ENCODE data around the gene HERC5. TPM values are rescaled to one million over a fixed set of nuclear protein-coding genes. Genes with fewer than 3 reads are reported as not detected.
"Not testable (repeated sequence)": the region's sequence is repeated elsewhere in the genome, so short reads cannot be mapped to it uniquely, and the experiment has no call there.

HERC5 gene
- total RNA-seq, 4 donors from 2014 or later: 1.5 to 4.0 (median 1.5) TPM; not detected in 1

DNA sequence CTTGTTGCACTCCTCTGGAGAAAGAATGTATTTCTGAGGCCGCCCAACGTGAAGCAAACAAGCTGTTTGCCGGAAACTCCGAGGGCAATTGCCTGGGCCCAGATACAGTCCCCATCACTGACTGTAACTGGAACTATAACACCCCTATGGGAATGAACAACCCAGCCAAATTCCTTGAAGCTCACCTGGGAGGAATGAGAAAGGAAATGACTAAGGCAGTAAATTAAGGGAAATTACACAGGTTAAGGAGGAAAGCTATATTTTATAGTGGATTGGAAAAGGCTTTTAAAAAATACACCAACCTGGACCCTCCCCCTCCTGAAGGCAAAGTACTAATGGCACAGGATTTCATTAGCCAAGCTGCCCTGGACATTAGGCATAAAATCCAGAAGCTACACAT lies 11.7 kb upstream of the HERC5 start:
- Histone ChIP-seq H3K4me1 (no peaks in the 10 kb centered on the region), H3K9me3 (no peaks in the 10 kb centered on the region), H3K27ac (no peak overlapping the region), H3K4me3 (no peak overlapping the region), H3K36me3 (no peaks in the 10 kb centered on the region), H3K27me3 (no peaks in the 10 kb centered on the region)
- intact Hi-C loops (cut with DNase I; ENCODE audit: low total_unique reads) (no loop called here), in situ Hi-C loops (cut with MboI; ENCODE audit: low pct_ligation_motif_present in 1 of 4, low pct_unique_long_range_greater_than_20kb in 1 of 4, low sequenced_read_pairs in 3 of 4) (no loop called here)
- TF ChIP-seq POLR2A (IDR thresholded peaks at IDR 0.05) (no peak), EP300 (IDR thresholded peaks at IDR 0.05; ENCODE audit: low read depth) (no peak), POLR2AphosphoS5 (IDR thresholded peaks at IDR 0.05) (no peak)
- TF ChIP-seq, protein P1, sequence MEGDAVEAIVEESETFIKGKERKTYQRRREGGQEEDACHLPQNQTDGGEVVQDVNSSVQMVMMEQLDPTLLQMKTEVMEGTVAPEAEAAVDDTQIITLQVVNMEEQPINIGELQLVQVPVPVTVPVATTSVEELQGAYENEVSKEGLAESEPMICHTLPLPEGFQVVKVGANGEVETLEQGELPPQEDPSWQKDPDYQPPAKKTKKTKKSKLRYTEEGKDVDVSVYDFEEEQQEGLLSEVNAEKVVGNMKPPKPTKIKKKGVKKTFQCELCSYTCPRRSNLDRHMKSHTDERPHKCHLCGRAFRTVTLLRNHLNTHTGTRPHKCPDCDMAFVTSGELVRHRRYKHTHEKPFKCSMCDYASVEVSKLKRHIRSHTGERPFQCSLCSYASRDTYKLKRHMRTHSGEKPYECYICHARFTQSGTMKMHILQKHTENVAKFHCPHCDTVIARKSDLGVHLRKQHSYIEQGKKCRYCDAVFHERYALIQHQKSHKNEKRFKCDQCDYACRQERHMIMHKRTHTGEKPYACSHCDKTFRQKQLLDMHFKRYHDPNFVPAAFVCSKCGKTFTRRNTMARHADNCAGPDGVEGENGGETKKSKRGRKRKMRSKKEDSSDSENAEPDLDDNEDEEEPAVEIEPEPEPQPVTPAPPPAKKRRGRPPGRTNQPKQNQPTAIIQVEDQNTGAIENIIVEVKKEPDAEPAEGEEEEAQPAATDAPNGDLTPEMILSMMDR (IDR thresholded peaks at IDR 0.05): no peak
- no peak for DNase-seq
- WGBS, 2 donors (ENCODE audit: low coverage in 1 of 2): 96% methylated on average over 4 of the region's 4 CpGs; no CpG with 5 or more reads in 1 of the 2 donors

DNA sequence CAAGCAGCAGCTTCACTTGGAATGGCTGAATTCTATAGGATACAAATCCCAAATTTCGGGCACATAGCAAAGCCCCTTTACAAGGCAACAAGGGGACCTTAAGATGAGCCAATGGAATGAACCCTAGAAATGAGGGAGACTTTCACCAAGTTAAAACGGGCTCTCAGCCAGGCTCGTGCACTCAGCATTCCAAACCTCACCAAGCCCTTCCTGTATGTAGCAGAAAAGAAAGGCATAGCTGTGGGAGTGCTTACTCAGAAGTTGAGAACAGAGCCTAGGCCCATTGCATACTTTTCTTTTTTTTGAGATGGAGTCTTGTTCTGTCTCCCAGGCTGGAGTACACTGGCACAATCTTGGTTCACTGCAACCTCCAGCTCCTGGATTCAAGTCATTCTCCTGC lies 10.8 kb upstream of the HERC5 start:
- Histone ChIP-seq H3K4me3 (no peak overlapping the region), H3K4me1 (no peaks in the 10 kb centered on the region), H3K27me3 (no peaks in the 10 kb centered on the region), H3K9me3 (no peaks in the 10 kb centered on the region), H3K36me3 (no peaks in the 10 kb centered on the region), H3K27ac (no peak overlapping the region)
- intact Hi-C loops (cut with DNase I; ENCODE audit: low total_unique reads) (no loop called here), in situ Hi-C loops (cut with MboI; ENCODE audit: low pct_ligation_motif_present in 1 of 4, low pct_unique_long_range_greater_than_20kb in 1 of 4, low sequenced_read_pairs in 3 of 4) (no loop called here)
- 84 to 92% methylated on average over 2 to 3 of the region's 3 CpGs for WGBS, 2 donors (ENCODE audit: low coverage in 1 of 2)
- TF ChIP-seq POLR2A (IDR thresholded peaks at IDR 0.05) (no peak), EP300 (IDR thresholded peaks at IDR 0.05; ENCODE audit: low read depth) (no peak), POLR2AphosphoS5 (IDR thresholded peaks at IDR 0.05) (no peak)
- TF ChIP-seq, protein P1 (IDR thresholded peaks at IDR 0.05): no peak
- DNase-seq: no peak

DNA sequence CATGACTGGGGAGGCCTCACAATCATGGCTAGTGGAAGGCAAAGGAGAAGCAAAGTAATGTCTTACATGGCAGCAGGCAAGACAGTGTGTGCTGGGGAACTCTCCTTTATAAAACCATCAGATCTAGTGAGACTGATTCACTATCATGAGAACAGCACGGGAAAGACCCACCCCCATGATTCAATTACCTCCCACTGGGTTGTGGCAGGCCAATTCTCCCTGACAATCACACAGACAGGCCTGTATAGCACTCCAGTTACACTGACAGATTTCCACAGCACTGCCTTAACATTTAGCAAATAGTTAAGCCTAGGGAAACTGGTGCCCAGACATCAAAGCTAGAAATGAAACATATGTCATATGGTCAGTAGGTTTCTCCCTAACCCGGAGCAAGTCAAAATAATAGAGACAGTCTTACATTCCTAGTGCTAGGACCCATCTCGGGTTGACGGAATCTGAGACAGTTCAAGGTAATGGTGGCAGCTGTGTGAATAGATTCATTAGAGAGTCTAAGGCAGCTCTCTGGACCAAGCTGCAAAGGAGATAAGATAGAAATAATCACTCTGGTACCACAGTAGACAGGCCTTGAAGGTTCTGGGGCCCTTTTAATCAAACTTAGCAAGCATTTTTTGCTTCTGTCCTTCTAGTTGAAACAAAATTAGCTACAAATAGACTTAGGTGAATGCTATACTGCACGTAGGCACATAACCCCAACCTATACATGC lies 9.4 kb upstream of the HERC5 start:
- TF ChIP-seq, protein P1 (IDR thresholded peaks at IDR 0.05): no peak
- no peak for TF ChIP-seq POLR2AphosphoS5 (IDR thresholded peaks at IDR 0.05)
- no peak for TF ChIP-seq POLR2A (IDR thresholded peaks at IDR 0.05)
- TF ChIP-seq EP300 (IDR thresholded peaks at IDR 0.05; ENCODE audit: low read depth): no peak
- Histone ChIP-seq H3K4me3 (no peak overlapping the region), H3K36me3 (no peaks in the 10 kb centered on the region), H3K4me1 (no peaks in the 10 kb centered on the region), H3K9me3 (no peaks in the 10 kb centered on the region), H3K27me3 (no peaks in the 10 kb centered on the region), H3K27ac (no peak overlapping the region)
- in situ Hi-C loops (cut with MboI; ENCODE audit: low pct_ligation_motif_present in 1 of 4, low pct_unique_long_range_greater_than_20kb in 1 of 4, low sequenced_read_pairs in 3 of 4) (no loop called here), intact Hi-C loops (cut with DNase I; ENCODE audit: low total_unique reads) (no loop called here)
- no peak for DNase-seq
- 85 to 100% methylated on average over 5 of the region's 5 CpGs for whole genome bisulfite sequencing, 2 donors (ENCODE audit: low coverage in 1 of 2)

DNA sequence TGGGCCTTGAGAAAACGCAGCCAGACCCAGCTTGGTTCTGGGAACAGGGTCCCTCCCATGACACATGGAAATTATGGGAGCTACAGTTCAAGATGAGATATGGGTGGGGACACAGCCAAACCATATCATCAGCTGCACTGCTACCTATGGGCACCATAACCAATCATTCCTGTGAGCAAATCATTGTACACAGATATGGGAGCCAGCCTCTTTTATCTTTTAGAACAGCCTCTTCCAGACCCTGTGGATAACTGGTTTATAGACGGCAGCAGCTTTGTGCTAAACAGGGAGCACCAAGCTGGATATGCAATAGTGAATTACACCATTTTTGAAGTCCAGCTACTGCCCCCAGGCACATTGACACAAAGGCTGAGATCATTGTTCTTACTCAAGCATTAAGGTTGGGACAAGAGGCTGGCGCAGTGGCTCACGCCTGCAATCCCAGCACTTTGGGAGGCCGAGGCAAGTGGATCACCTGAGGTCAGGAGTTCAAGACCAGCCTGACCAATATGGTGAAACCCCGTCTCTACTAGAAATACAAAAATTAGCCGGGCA lies 8.6 kb upstream of the HERC5 start:
- H3K36me3 ChIP-seq; intact Hi-C loops (cut with DNase I; ENCODE audit: low total_unique reads); DNase-seq; in situ Hi-C loops (cut with MboI; ENCODE audit: low pct_ligation_motif_present in 1 of 4, low pct_unique_long_range_greater_than_20kb in 1 of 4, low sequenced_read_pairs in 3 of 4); H3K4me3 ChIP-seq; H3K4me1 ChIP-seq; H3K27me3 ChIP-seq; H3K9me3 ChIP-seq; H3K27ac ChIP-seq: not testable (repeated sequence)
- WGBS, 2 donors (ENCODE audit: low coverage in 1 of 2): 95 to 100% methylated on average over 1 to 7 of the region's 7 CpGs

DNA sequence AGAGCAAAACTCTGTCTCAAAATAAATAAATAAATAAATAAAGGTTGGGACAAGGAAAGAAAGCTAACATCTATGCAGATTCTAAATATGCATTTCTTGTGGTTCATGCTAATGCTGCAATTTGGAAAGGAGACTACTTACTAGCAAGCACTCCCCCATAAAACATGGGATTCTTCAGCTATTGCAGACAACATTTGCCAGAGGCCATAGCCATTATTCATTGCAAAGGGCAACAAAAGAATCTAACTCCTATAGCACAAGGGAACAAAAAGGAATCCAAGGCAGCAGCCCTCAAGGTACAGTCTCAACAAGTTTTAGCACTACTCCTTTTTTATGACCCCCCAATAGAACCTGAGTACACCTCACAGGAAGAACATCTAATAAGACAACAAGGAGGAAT lies 8.0 kb upstream of the HERC5 start:
- no peaks in the 10 kb centered on the region for H3K9me3 ChIP-seq
- no peaks in the 10 kb centered on the region for H3K27me3 ChIP-seq
- H3K4me3 ChIP-seq: no peak overlapping the region
- intact Hi-C loops (cut with DNase I; ENCODE audit: low total_unique reads) (no loop called here), in situ Hi-C loops (cut with MboI; ENCODE audit: low pct_ligation_motif_present in 1 of 4, low pct_unique_long_range_greater_than_20kb in 1 of 4, low sequenced_read_pairs in 3 of 4) (no loop called here)
- no peak overlapping the region for H3K27ac ChIP-seq
- TF ChIP-seq, protein P1 (IDR thresholded peaks at IDR 0.05): no peak
- TF ChIP-seq POLR2A (IDR thresholded peaks at IDR 0.05) (no peak), EP300 (IDR thresholded peaks at IDR 0.05; ENCODE audit: low read depth) (no peak), POLR2AphosphoS5 (IDR thresholded peaks at IDR 0.05) (no peak)
- no peaks in the 10 kb centered on the region for H3K36me3 ChIP-seq
- DNase-seq: no peak
- no peaks in the 10 kb centered on the region for H3K4me1 ChIP-seq

Data from transverse colon (tissue), 4 donors.